ENCODE measurements around the gene NPW. TPM values are rescaled to one million over a fixed set of nuclear protein-coding genes. Genes with fewer than 3 reads are reported as not detected.

The NPW gene
- total and polyA plus RNA-seq, 8 donors: 0.43 to 2.7 (median 0.82) TPM

DNA sequence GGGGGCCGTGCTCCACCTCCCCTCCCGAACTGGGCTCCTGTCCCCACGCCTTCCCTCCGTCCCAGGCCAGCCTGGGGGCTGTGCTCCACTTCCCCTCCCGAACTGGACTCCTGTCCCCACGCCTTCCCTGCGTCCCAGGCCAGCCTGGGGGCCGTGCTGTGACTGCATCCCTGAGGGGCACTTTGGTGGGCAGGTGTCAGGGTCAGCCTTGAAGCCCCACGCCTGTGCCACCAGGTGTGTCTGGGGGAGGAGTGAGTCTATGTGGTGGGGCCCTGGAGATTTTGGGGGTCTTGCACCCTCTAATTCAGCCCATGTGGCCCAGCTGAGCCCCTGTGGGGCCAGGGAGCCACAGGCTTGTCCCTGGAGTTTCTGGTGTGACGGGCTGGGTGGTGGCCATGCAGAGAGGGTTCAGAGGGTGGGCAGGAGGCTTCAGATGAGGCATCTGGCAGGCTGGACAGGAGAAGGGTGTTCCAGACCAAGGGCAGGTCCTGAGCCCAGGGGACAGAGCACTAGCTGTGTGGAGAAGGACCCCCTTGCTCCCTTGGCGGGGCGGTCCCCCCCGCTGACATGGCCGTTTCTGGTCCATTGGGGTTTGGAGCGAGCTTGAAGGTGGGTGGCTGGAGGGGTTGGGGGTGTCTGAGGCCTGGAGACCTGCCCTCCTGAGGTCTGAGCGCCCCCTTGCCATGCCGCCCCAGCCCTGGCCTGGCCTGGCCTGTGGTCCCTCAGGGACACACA is 15.3 kb downstream of the NPW start:
- ATAC-seq (no peak), FAIRE-seq (no peak), DNase-seq (peak in 2 of 6 donors; percentile 18 to 65)
- intact Hi-C loops (cut with DNase I): no loop called here
- WGBS, 2 donors: 88 to 91% methylated on average over 15 to 17 of the region's 17 CpGs
- Histone ChIP-seq H3K9me3 (no peaks in the 10 kb centered on the region), H3K36me3 (no peaks in the 10 kb centered on the region), H3K27me3 (no peaks in the 10 kb centered on the region), H3K4me1 (no peaks in the 10 kb centered on the region), H3K27ac (peak overlapping the region; percentile 51 to 84 (median 78)), H3K4me3 (peak overlapping the region in 1 of 4 donors; percentile 15)
- TF ChIP-seq, protein P1, sequence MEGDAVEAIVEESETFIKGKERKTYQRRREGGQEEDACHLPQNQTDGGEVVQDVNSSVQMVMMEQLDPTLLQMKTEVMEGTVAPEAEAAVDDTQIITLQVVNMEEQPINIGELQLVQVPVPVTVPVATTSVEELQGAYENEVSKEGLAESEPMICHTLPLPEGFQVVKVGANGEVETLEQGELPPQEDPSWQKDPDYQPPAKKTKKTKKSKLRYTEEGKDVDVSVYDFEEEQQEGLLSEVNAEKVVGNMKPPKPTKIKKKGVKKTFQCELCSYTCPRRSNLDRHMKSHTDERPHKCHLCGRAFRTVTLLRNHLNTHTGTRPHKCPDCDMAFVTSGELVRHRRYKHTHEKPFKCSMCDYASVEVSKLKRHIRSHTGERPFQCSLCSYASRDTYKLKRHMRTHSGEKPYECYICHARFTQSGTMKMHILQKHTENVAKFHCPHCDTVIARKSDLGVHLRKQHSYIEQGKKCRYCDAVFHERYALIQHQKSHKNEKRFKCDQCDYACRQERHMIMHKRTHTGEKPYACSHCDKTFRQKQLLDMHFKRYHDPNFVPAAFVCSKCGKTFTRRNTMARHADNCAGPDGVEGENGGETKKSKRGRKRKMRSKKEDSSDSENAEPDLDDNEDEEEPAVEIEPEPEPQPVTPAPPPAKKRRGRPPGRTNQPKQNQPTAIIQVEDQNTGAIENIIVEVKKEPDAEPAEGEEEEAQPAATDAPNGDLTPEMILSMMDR (IDR thresholded peaks at IDR 0.05): no peak

DNA sequence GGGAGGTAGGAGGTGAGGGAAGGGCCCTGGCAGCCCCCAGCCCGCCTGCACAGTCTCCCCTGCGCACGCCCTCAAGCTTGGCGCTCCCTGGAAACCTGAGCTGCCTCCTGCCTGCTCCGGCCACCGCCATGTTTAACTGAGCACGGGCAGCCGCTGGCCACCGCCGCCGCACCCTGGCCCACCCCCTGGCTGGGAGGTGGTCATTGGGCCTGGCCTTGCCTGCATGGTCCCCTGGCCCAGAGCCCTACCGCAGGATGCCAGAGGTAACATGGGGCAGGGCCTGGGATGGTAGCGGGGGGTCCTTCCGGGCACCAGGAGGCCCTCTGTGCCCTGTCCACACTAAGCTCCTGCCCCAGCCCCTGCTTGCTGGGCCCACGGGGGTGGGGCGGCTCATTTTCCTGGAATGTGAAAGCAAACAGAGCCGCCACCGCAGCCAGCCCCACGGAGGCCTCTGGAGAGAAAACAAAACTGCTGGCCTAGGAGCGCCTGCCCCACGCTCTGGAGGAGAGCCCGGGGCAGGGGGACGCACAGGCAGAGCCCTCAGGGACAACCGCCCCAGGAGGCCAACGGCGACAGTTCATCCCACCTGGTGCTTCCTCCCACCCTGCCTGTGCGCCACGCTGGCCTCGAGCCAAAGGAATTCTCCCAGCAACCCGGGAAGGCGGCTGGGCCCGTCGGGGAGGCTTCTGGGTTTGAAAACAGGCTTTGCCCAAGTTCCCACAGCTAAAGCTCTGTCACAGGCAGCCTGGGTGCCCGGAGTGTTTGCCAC is 16.0 kb downstream of the NPW start:
- no peaks in the 10 kb centered on the region for H3K9me3 ChIP-seq
- intact Hi-C loops (cut with DNase I): no loop called here
- no peaks in the 10 kb centered on the region for H3K36me3 ChIP-seq
- H3K27ac ChIP-seq: peak overlapping the region; percentile 51 to 84 (median 78)
- H3K27me3 ChIP-seq: no peaks in the 10 kb centered on the region
- peak in 3 of 6 donors; percentile 51 to 83 (median 65) for DNase-seq
- no peaks in the 10 kb centered on the region for H3K4me1 ChIP-seq
- WGBS, 2 donors: 58 to 67% methylated on average over 31 to 34 of the region's 34 CpGs
- peak; percentile 31 to 47 (median 38) for ATAC-seq
- peak overlapping the region in 1 of 4 donors; percentile 15 for H3K4me3 ChIP-seq
- no peak for FAIRE-seq
- TF ChIP-seq, protein P1 (IDR thresholded peaks at IDR 0.05): no peak

DNA sequence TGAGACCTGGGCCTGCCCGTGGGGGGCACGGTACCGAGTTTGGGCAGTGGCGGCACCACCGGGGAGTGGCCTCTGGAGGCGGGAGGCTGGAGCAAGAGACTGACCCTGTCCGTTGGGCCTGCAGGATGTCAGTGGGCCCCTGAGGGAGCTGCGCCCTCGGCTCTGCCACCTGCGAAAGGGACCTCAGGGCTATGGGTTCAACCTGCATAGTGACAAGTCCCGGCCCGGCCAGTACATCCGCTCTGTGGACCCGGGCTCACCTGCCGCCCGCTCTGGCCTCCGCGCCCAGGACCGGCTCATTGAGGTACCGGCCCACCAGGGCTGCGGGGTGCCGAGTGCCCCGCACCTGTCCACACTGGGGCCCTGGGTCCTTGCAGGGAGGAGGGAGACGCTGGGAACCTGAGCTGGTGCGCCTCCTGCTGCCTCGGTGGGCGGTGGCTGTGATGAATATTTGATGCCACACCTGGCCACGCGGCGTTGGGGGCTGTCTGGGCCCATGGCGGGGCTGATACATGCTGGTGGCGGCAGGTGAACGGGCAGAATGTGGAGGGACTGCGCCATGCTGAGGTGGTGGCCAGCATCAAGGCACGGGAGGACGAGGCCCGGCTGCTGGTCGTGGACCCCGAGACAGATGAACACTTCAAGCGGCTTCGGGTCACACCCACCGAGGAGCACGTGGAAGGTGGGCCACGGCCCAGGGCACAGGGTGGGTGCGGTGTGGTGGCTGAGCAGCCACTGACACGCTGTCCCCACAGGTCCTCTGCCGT is 16.8 kb downstream of the NPW start:
- 85 to 88% methylated on average over 44 to 47 of the region's 47 CpGs for WGBS, 2 donors
- no peaks in the 10 kb centered on the region for H3K27me3 ChIP-seq
- intact Hi-C loops (cut with DNase I): no loop called here
- no peak for FAIRE-seq
- no peak for ATAC-seq
- no peaks in the 10 kb centered on the region for H3K9me3 ChIP-seq
- TF ChIP-seq, protein P1 (IDR thresholded peaks at IDR 0.05): no peak
- H3K36me3 ChIP-seq: no peaks in the 10 kb centered on the region
- H3K4me1 ChIP-seq: no peaks in the 10 kb centered on the region
- no peak overlapping the region for H3K4me3 ChIP-seq
- peak overlapping the region; percentile 51 to 84 (median 78) for H3K27ac ChIP-seq
- DNase-seq: peak in 2 of 6 donors; percentile 29 to 69

DNA sequence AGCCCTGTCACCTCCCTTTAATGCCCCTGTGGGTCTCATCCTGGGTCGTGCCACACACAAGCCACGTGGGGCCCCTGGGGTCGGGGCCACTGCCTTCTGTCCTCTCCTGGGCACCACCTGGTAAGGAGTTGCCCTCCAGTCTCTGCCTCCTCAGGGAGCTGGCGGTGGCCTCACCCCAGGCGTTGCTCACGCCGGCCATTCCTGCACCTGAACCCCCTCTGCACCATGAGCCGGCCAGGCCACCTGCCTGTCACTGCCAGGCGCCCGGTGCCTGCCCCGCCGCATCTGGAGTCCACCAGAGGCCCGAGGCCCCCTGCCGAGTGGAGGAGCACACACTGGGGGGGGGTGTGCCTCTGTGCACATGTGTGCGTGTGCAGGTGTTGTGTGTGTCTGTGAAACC is 17.5 kb downstream of the NPW start:
- H3K27ac ChIP-seq: no peak overlapping the region

More for the DNA sequence above, 17.5 kb downstream of the NPW start:
- Histone ChIP-seq H3K4me1 (no peaks in the 10 kb centered on the region), H3K9me3 (no peaks in the 10 kb centered on the region), H3K27me3 (no peaks in the 10 kb centered on the region), H3K36me3 (no peaks in the 10 kb centered on the region), H3K4me3 (no peak overlapping the region)
- intact Hi-C loops (cut with DNase I): no loop called here
- WGBS, 2 donors: 86 to 88% methylated on average over 15 of the region's 15 CpGs
- DNase-seq (no peak), ATAC-seq (no peak), FAIRE-seq (no peak)
- TF ChIP-seq, protein P1 (IDR thresholded peaks at IDR 0.05): no peak
